ENCODE measurements around the gene PLEKHN1.

GRCh38 chr1:945688-946556, 20.4 kb upstream of the PLEKHN1 start:
- TF ChIP-seq EP300 (IDR thresholded peaks at IDR 0.05): no peak
- TF ChIP-seq POLR2A (IDR thresholded peaks at IDR 0.05): no peak
